Smooth muscle cell (in vitro differentiated cells): Measurements from ENCODE around the gene NHEJ1. TPM values are rescaled to one million over a fixed set of nuclear protein-coding genes. Genes with fewer than 3 reads are reported as not detected.

Source experiments
- DNase-seq: peaks from one replicate; lab custom pipeline; 2025; ENCODE audit not compliant: unreplicated experiment; lab: John Stamatoyannopoulos, UW
- H2AFZ ChIP-seq: fragments of 200-600 bp; sonication (generic); 2 replicates; pipeline ENCODE4 v1.6.0; 2016; ENCODE audit warnings: antibody characterized with exemption, low read depth, mild to moderate bottlenecking
- H3F3A ChIP-seq: fragments of 200-600 bp; sonication (generic); 2 replicates; pipeline ENCODE4 v1.6.0; 2017; ENCODE audit warnings: antibody characterized with exemption, low read depth
- H3K27ac ChIP-seq: fragments of 200-600 bp; sonication (generic); 2 replicates; pipeline ENCODE4 v1.5.1; 2016; ENCODE audit warnings: low read depth, mild to moderate bottlenecking
- H3K27me3 ChIP-seq: fragments of 200-600 bp; sonication (generic); 2 replicates; pipeline ENCODE4 v1.6.1; 2016; ENCODE audit warnings: low read depth, mild to moderate bottlenecking
- H3K36me3 ChIP-seq: fragments of 200-600 bp; sonication (generic); 2 replicates; pipeline ENCODE4 v1.5.1; 2016; ENCODE audit warnings: low read depth
- H3K4me1 ChIP-seq: fragments of 200-600 bp; sonication (generic); 2 replicates; pipeline ENCODE4 v1.5.1; 2016; ENCODE audit warnings: low read depth
- H3K4me2 ChIP-seq: fragments of 200-600 bp; sonication (generic); 2 replicates; pipeline ENCODE4 v1.6.0; 2016; ENCODE audit warnings: mild to moderate bottlenecking
- H3K4me3 ChIP-seq: fragments of 200-600 bp; sonication (generic); 2 replicates; pipeline ENCODE4 v1.5.1; 2016; ENCODE audit warnings: mild to moderate bottlenecking
- H3K79me2 ChIP-seq: fragments of 200-600 bp; sonication (generic); 2 replicates; pipeline ENCODE4 v1.6.0; 2016; ENCODE audit warnings: low read depth, mild to moderate bottlenecking
- H3K9ac ChIP-seq: fragments of 200-600 bp; sonication (generic); 2 replicates; pipeline ENCODE4 v1.6.0; 2016; ENCODE audit warnings: low read depth
- H3K9me3 ChIP-seq: fragments of 200-600 bp; sonication (generic); replicated peaks from 2 replicates; pipeline ENCODE4 v1.5.1; 2016; ENCODE audit warnings: low read depth
- H4K20me1 ChIP-seq: fragments of 200-600 bp; sonication (generic); 2 replicates; pipeline ENCODE4 v1.6.0; 2016; ENCODE audit warnings: low read depth
- WGBS: methylation state at CpG from one replicate; pipeline ENCODE4 v1.1.7; 2016; ENCODE audit warnings: low lambda C conversion rate; 5-methylcytosine and 5-hydroxymethylcytosine counted together
- polyA plus RNA-seq: library from polyadenylated mRNA; unstranded; fragments of >200 nt; fragmentation: Nextera tagmentation; extraction: Ambion mirVana; gene quantifications from 2 replicates; pipeline ENCODE4 v1.2.1, GENCODE V29; 2016
- total RNA-seq: library from RNA; depleted of rRNA; stranded (reverse); fragments of >200 nt; gene quantifications from 2 replicates; pipeline ENCODE4 v1.2.3, GENCODE V29; 2014
- TF ChIP-seq, protein P1 (sequence below): fragments of 200-600 bp; sonication (generic); IDR thresholded peaks from 2 replicates; pipeline ENCODE4 v1.5.1; 2017; ENCODE audit warnings: borderline replicate concordance, mild to moderate bottlenecking, antibody characterized with exemption; ENCODE audit not compliant: insufficient read depth, poor library complexity, severe bottlenecking

Gene NHEJ1
- total and polyA plus RNA-seq, 2 experiments from 2014 or later = 6.0 to 8.5 TPM

- H3K36me3 ChIP-seq = no peaks in the 10 kb centered on the region
- 89% methylated on average over 12 of the region's 12 CpGs for WGBS
- H3K9me3 ChIP-seq = no peaks in the 10 kb centered on the region
- no peaks in the 10 kb centered on the region for H3K4me1 ChIP-seq
- no peaks in the 10 kb centered on the region for H3K27me3 ChIP-seq
- H3K4me3 ChIP-seq = no peak overlapping the region
- H4K20me1 ChIP-seq = no peaks in the 10 kb centered on the region
- no peak overlapping the region for H3K4me2 ChIP-seq
- TF ChIP-seq, protein P1, sequence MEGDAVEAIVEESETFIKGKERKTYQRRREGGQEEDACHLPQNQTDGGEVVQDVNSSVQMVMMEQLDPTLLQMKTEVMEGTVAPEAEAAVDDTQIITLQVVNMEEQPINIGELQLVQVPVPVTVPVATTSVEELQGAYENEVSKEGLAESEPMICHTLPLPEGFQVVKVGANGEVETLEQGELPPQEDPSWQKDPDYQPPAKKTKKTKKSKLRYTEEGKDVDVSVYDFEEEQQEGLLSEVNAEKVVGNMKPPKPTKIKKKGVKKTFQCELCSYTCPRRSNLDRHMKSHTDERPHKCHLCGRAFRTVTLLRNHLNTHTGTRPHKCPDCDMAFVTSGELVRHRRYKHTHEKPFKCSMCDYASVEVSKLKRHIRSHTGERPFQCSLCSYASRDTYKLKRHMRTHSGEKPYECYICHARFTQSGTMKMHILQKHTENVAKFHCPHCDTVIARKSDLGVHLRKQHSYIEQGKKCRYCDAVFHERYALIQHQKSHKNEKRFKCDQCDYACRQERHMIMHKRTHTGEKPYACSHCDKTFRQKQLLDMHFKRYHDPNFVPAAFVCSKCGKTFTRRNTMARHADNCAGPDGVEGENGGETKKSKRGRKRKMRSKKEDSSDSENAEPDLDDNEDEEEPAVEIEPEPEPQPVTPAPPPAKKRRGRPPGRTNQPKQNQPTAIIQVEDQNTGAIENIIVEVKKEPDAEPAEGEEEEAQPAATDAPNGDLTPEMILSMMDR = no peak
- no peak overlapping the region for H3K9ac ChIP-seq
- H3F3A ChIP-seq = no peaks in the 10 kb centered on the region
- DNase-seq = no peak
- no peak overlapping the region for H2AFZ ChIP-seq
- H3K27ac ChIP-seq = no peak overlapping the region
- H3K79me2 ChIP-seq = no peaks in the 10 kb centered on the region
These were observed 39.0 kb upstream of the NHEJ1 start for GRCh38 chr2:219199470-219200211.

GRCh38 chr2:219198974-219199373, 38.4 kb upstream of the NHEJ1 start:
- H3K27ac ChIP-seq = no peak overlapping the region
- no peaks in the 10 kb centered on the region for H4K20me1 ChIP-seq
- H2AFZ ChIP-seq = no peak overlapping the region
- TF ChIP-seq, protein P1 = no peak
- H3F3A ChIP-seq = no peaks in the 10 kb centered on the region
- no peaks in the 10 kb centered on the region for H3K9me3 ChIP-seq
- no peaks in the 10 kb centered on the region for H3K79me2 ChIP-seq
- no peaks in the 10 kb centered on the region for H3K36me3 ChIP-seq
- H3K9ac ChIP-seq = no peak overlapping the region
- DNase-seq = no peak
- no peak overlapping the region for H3K4me3 ChIP-seq
- WGBS = 86% methylated on average over 5 of the region's 5 CpGs
- no peak overlapping the region for H3K4me2 ChIP-seq
- H3K4me1 ChIP-seq = no peaks in the 10 kb centered on the region
- no peaks in the 10 kb centered on the region for H3K27me3 ChIP-seq

DNA sequence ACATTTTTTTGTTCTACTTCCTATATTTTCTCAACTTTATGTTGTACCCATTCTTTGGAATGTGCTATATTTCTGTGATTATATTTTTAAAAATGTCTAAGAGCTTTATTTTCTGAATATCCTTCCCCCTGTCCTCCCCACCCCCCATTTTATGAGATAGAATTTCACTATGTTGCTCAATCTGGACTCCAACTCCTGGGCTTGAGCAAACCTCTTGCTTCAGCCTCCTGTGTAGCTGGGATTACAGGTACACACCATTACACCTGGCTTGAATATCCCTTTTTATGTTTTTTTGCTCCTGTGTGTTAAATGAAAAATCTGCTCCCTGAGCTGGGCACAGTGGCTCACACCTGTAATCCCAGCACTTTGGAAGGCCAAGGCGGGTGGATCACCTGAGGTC, 36.8 kb upstream of the NHEJ1 start:
- no peak overlapping the region for H3K9ac ChIP-seq
- no peak overlapping the region for H3K27ac ChIP-seq
- H3K4me2 ChIP-seq = no peak overlapping the region
- WGBS = 96% methylated on average over 1 of the region's 1 CpG
- TF ChIP-seq, protein P1 = no peak
- no peaks in the 10 kb centered on the region for H3K9me3 ChIP-seq
- H3F3A ChIP-seq = no peaks in the 10 kb centered on the region
- no peak for DNase-seq
- no peaks in the 10 kb centered on the region for H4K20me1 ChIP-seq
- no peak overlapping the region for H2AFZ ChIP-seq
- no peaks in the 10 kb centered on the region for H3K36me3 ChIP-seq
- H3K4me3 ChIP-seq = no peak overlapping the region
- no peaks in the 10 kb centered on the region for H3K27me3 ChIP-seq
- no peaks in the 10 kb centered on the region for H3K4me1 ChIP-seq
- no peaks in the 10 kb centered on the region for H3K79me2 ChIP-seq
